ENCODE measurements around the gene CCDC88B. TPM values are rescaled to one million over a fixed set of nuclear protein-coding genes. Genes with fewer than 3 reads are reported as not detected.

The CCDC88B gene
- total and polyA plus RNA-seq, 2 donors (not counting 1 experiment from before 2014, with no cell fraction given) = 0.56 to 3.1 TPM

DNA sequence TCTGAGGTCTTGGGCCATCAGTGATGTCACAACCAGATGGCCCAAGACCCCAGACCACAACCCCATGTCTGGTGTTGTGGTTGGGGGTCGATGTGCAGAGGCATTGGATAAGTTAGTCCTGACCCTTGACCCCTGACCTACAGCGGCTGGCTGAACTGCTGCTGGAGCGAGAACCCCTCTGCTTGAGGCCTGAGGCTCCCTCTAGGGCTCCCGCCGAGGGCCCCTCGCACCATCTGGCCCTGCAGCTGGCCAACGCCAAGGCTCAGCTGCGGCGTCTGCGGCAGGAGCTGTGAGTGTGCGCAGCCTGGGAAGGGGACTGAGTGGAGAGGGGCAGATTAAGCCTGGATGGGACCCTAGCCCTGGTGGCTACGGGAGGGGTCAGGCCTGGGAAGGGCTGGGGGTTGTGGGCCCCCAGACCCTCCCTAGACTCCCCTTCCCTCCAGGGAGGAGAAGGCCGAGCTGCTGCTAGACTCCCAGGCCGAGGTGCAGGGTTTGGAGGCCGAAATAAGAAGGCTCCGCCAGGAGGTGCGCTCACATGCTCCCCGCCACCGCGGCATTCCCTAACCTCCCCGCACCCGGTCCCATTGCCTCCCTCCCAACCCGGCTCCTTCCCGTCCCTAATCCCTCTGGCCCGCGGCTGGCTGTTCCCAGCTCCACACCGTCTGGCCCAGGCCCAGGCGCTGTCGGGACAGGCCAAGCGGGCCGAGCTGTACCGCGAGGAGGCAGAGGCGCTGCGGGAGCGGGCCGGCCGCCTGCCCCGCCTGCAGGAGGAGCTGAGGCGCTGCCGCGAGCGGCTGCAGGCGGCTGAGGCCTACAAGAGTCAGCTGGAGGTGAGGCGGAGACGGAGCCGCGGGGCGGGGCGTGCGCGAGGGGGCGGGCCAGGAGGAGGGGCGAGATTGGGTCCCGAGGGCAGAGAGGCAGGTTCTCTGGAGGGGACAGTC is 2.1 kb downstream of the CCDC88B start:
- peaks cover 5% of the 10 kb centered on the region for H3K4me1 ChIP-seq (ENCODE audit: control insufficient read depth, extremely low read depth, insufficient read depth, low read length)
- H3K4me2 ChIP-seq (ENCODE audit: extremely low read depth, insufficient read depth, low read length) = peak overlapping the region; percentile 58
- H3K9me3 ChIP-seq (ENCODE audit: control insufficient read depth, insufficient read depth, low read depth, low read length) = no peaks in the 10 kb centered on the region
- H4K20me1 ChIP-seq (ENCODE audit: control insufficient read depth, extremely low read depth, insufficient read depth, low read length) = no peaks in the 10 kb centered on the region
- H3K79me2 ChIP-seq (ENCODE audit: control insufficient read depth, insufficient read depth, low read length) = no peaks in the 10 kb centered on the region
- peak overlapping the region; percentile 48 for H3K9ac ChIP-seq (ENCODE audit: insufficient read depth, low read length)
- no peaks in the 10 kb centered on the region for H3K27me3 ChIP-seq (ENCODE audit: control insufficient read depth, insufficient read depth, low read length)
- TF ChIP-seq, protein P1, sequence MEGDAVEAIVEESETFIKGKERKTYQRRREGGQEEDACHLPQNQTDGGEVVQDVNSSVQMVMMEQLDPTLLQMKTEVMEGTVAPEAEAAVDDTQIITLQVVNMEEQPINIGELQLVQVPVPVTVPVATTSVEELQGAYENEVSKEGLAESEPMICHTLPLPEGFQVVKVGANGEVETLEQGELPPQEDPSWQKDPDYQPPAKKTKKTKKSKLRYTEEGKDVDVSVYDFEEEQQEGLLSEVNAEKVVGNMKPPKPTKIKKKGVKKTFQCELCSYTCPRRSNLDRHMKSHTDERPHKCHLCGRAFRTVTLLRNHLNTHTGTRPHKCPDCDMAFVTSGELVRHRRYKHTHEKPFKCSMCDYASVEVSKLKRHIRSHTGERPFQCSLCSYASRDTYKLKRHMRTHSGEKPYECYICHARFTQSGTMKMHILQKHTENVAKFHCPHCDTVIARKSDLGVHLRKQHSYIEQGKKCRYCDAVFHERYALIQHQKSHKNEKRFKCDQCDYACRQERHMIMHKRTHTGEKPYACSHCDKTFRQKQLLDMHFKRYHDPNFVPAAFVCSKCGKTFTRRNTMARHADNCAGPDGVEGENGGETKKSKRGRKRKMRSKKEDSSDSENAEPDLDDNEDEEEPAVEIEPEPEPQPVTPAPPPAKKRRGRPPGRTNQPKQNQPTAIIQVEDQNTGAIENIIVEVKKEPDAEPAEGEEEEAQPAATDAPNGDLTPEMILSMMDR (conservative IDR thresholded peaks at IDR 0.05 in 1 of 2, IDR thresholded peaks at IDR 0.05 in 1 of 2; ENCODE audit: low read depth in 1 of 2, low read length in 2 of 2) = peak; percentile 9 to 35
- no peak for TF ChIP-seq EZH2 (IDR thresholded peaks at IDR 0.05; ENCODE audit: low read length, missing control alignments)
- H3K4me3 ChIP-seq (replicated peaks in 1 of 4; ENCODE audit: control extremely low read depth in 1 of 4, insufficient read depth in 1 of 4, low read depth in 3 of 4, low read length in 4 of 4) = peak overlapping the region in 2 of 4 experiments; percentile 9 to 51
- H3K27ac ChIP-seq (ENCODE audit: insufficient read depth, low read length) = peak overlapping the region; percentile 38
- H3K36me3 ChIP-seq (ENCODE audit: control insufficient read depth, insufficient read depth, low read length) = no peaks in the 10 kb centered on the region
- H2AFZ ChIP-seq (ENCODE audit: low read length) = peak overlapping the region; percentile 60
- DNase-seq (ENCODE audit: low read depth in 2 of 2) = peak; percentile 82 to 84

GRCh38 chr11:64342869-64343745 is 3.1 kb downstream of the CCDC88B start:
- H3K9ac ChIP-seq (ENCODE audit: insufficient read depth, low read length) = no peak overlapping the region
- H3K27ac ChIP-seq (ENCODE audit: insufficient read depth, low read length) = no peak overlapping the region
- H3K4me2 ChIP-seq (ENCODE audit: extremely low read depth, insufficient read depth, low read length) = no peak overlapping the region
- H2AFZ ChIP-seq (ENCODE audit: low read length) = no peak overlapping the region
- no peak for DNase-seq (ENCODE audit: low read depth in 2 of 2)
- no peak for TF ChIP-seq EZH2 (IDR thresholded peaks at IDR 0.05; ENCODE audit: low read length, missing control alignments)
- TF ChIP-seq, protein P1 (conservative IDR thresholded peaks at IDR 0.05 in 1 of 2, IDR thresholded peaks at IDR 0.05 in 1 of 2; ENCODE audit: low read depth in 1 of 2, low read length in 2 of 2) = no peak
- no peaks in the 10 kb centered on the region for H3K79me2 ChIP-seq (ENCODE audit: control insufficient read depth, insufficient read depth, low read length)
- H3K4me3 ChIP-seq (replicated peaks in 1 of 4; ENCODE audit: control extremely low read depth in 1 of 4, insufficient read depth in 1 of 4, low read depth in 3 of 4, low read length in 4 of 4) = no peak overlapping the region
- H4K20me1 ChIP-seq (ENCODE audit: control insufficient read depth, extremely low read depth, insufficient read depth, low read length) = no peaks in the 10 kb centered on the region
- H3K4me1 ChIP-seq (ENCODE audit: control insufficient read depth, extremely low read depth, insufficient read depth, low read length) = peaks cover 5% of the 10 kb centered on the region
- H3K27me3 ChIP-seq (ENCODE audit: control insufficient read depth, insufficient read depth, low read length) = no peaks in the 10 kb centered on the region
- no peaks in the 10 kb centered on the region for H3K36me3 ChIP-seq (ENCODE audit: control insufficient read depth, insufficient read depth, low read length)
- no peaks in the 10 kb centered on the region for H3K9me3 ChIP-seq (ENCODE audit: control insufficient read depth, insufficient read depth, low read depth, low read length)

Measured in fibroblast of lung (primary cell).